ENCODE measurements around the gene C9orf43. TPM values are rescaled to one million over a fixed set of nuclear protein-coding genes. Genes with fewer than 3 reads are reported as not detected.
A peak's percentile ranks its signal among the peaks of the same experiment; 100 is the strongest.
"Not testable (repeated sequence)": the region's sequence is repeated elsewhere in the genome, so short reads cannot be mapped to it uniquely, and the experiment has no call there.

Gene C9orf43
- total RNA-seq, 4 donors from 2014 or later = 0.75 TPM; not detected in 3

GRCh38 chr9:113376634-113377567, 33.6 kb upstream of the C9orf43 start, which contains the start of gene HDHD3:
Gene HDHD3, minus strand, starts transcription at chr9:113376986. Its CDS starts 2,632 bp downstream, at chr9:113374354.
- Histone ChIP-seq H3K4me1 (peaks cover 0 to 50% (median 32%) of the 10 kb centered on the region in 4 donors), H3K27me3 (no peaks in the 10 kb centered on the region), H3K27ac (peak within 1 kb of the TSS; percentile 81 to 96 (median 94)), H3K9me3 (no peaks in the 10 kb centered on the region), H3K4me3 (peak within 1 kb of the TSS; percentile 56 to 89 (median 82)), H3K36me3 (peaks cover 0 to 13% (median 3%) of the 10 kb centered on the region in 4 donors)
- intact Hi-C loops (cut with DNase I; ENCODE audit: low total_unique reads) = no loop called here
- TF ChIP-seq CTCF (IDR thresholded peaks at IDR 0.05) = peak in 1 of 5 experiments; percentile 9
- TF ChIP-seq POLR2AphosphoS5 (IDR thresholded peaks at IDR 0.05) = peak; percentile 83 to 97 (median 97)
- TF ChIP-seq EP300 (IDR thresholded peaks at IDR 0.05; ENCODE audit: low read depth) = no peak
- TF ChIP-seq POLR2A (IDR thresholded peaks at IDR 0.05) = peak; percentile 94
- 1% methylated on average over 61 of the region's 74 CpGs; no CpG with 5 or more reads in 1 of the 2 donors for WGBS, 2 donors (ENCODE audit: low coverage in 1 of 2)
- peak; percentile 93 for DNase-seq
- in situ Hi-C loops (cut with MboI; ENCODE audit: low pct_ligation_motif_present in 1 of 4, low pct_unique_long_range_greater_than_20kb in 1 of 4, low sequenced_read_pairs in 3 of 4) = no loop called here

- H3K4me3 ChIP-seq; DNase-seq; intact Hi-C loops (cut with DNase I; ENCODE audit: low total_unique reads); H3K27me3 ChIP-seq; H3K9me3 ChIP-seq; H3K36me3 ChIP-seq; in situ Hi-C loops (cut with MboI; ENCODE audit: low pct_ligation_motif_present in 1 of 4, low pct_unique_long_range_greater_than_20kb in 1 of 4, low sequenced_read_pairs in 3 of 4): not testable (repeated sequence)
- Histone ChIP-seq H3K4me1 (peaks cover 3 to 58% (median 38%) of the 10 kb centered on the region in 4 donors), H3K27ac (peak overlapping the region in 3 of 4 donors; percentile 15 to 94 (median 91))
- WGBS, 2 donors (ENCODE audit: low coverage in 1 of 2) = 69 to 80% methylated on average over 5 to 23 of the region's 24 CpGs
These were observed 31.3 kb upstream of the C9orf43 start for GRCh38 chr9:113379094-113379828.

DNA sequence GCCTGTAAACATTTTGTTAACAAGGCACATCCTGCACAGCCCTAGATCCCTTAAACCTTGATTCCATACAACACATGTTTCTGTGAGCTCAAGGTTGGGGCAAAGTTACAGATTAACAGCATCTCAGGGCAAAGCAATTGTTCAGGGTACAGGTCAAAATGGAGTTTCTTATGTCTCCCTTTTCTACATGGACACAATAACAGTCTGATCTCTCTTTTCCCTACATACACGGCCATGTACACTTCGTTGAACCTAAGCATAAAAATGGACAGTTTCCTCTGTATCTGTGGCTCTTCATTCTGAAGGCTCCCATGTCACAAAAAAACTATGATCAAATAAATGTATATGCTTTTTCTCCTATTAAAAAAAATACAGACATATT, 30.7 kb upstream of the C9orf43 start:
- 53 to 75% methylated on average over 2 of the region's 2 CpGs for WGBS, 2 donors (ENCODE audit: low coverage in 1 of 2)
- intact Hi-C loops (cut with DNase I; ENCODE audit: low total_unique reads); H3K27me3 ChIP-seq; DNase-seq; in situ Hi-C loops (cut with MboI; ENCODE audit: low pct_ligation_motif_present in 1 of 4, low pct_unique_long_range_greater_than_20kb in 1 of 4, low sequenced_read_pairs in 3 of 4); H3K4me3 ChIP-seq; H3K9me3 ChIP-seq; H3K36me3 ChIP-seq: not testable (repeated sequence)
- H3K4me1 ChIP-seq = peaks cover 3 to 53% (median 35%) of the 10 kb centered on the region in 4 donors
- peak overlapping the region; percentile 86 to 91 (median 88) for H3K27ac ChIP-seq

DNA sequence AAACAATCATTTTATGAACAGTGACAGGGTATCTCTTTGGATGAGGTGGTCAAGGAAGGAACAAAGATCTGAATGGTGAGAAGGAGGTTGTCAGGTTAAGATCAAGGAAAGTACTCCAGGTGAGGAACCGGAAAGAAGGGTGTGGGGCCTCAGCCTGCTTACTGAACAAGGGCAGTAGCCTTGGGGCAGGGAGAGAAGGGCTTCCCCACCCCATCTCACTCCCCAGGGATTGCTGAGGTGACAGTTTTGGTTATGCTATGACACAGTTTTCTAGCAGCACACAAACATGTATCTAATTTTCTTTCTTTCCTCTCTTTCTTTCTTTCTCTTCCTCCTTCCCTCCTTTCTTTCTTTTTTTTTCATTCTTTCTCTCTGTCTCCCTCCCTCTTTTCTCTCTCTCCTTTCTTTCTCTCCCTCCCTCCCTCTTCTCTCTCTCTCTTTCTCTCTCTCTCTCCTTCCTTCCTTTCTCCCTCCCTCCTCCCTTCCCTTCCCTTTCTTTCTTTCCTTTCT, 29.6 kb upstream of the C9orf43 start:
- 29% methylated on average over 1 of the region's 1 CpG; no CpG with 5 or more reads in 1 of the 2 donors for whole genome bisulfite sequencing, 2 donors (ENCODE audit: low coverage in 1 of 2)
- no peak for TF ChIP-seq CTCF (IDR thresholded peaks at IDR 0.05)
- peak; percentile 58 for DNase-seq
- no peaks in the 10 kb centered on the region for H3K36me3 ChIP-seq
- H3K4me3 ChIP-seq = no peak overlapping the region
- H3K27ac ChIP-seq = peak overlapping the region; percentile 86 to 91 (median 88)
- H3K9me3 ChIP-seq = no peaks in the 10 kb centered on the region
- intact Hi-C loops (cut with DNase I; ENCODE audit: low total_unique reads) (no loop called here), in situ Hi-C loops (cut with MboI; ENCODE audit: low pct_ligation_motif_present in 1 of 4, low pct_unique_long_range_greater_than_20kb in 1 of 4, low sequenced_read_pairs in 3 of 4) (no loop called here)
- H3K27me3 ChIP-seq = no peaks in the 10 kb centered on the region
- H3K4me1 ChIP-seq = peaks cover 3 to 46% (median 29%) of the 10 kb centered on the region in 4 donors

- H3K27me3 ChIP-seq; H3K36me3 ChIP-seq; DNase-seq; in situ Hi-C loops (cut with MboI; ENCODE audit: low pct_ligation_motif_present in 1 of 4, low pct_unique_long_range_greater_than_20kb in 1 of 4, low sequenced_read_pairs in 3 of 4); intact Hi-C loops (cut with DNase I; ENCODE audit: low total_unique reads); H3K4me3 ChIP-seq; H3K9me3 ChIP-seq: not testable (repeated sequence)
- peaks cover 3 to 48% (median 31%) of the 10 kb centered on the region in 4 donors for H3K4me1 ChIP-seq
- 39% methylated on average over 7 of the region's 7 CpGs; no CpG with 5 or more reads in 1 of the 2 donors for WGBS, 2 donors (ENCODE audit: low coverage in 1 of 2)
- H3K27ac ChIP-seq = peak overlapping the region; percentile 86 to 91 (median 88)
These were observed 29.1 kb upstream of the C9orf43 start for GRCh38 chr9:113381441-113381840.
